Sigmoid colon (tissue), 4 donors: Measurements from ENCODE around the gene COMMD1.

Source experiments
- CTCF ChIP-seq, 4 experiments: fragments of 450-650 bp in 3 of 4; fragments of 200-600 bp in 1 of 4; IDR thresholded peaks; one replicate each; pipeline ENCODE4 v1.5.1; 2016 to 2019; ENCODE audit warnings: antibody characterized with exemption in 4 of 4, mild to moderate bottlenecking in 3 of 4, moderate library complexity in 2 of 4
- POLR2A ChIP-seq, 2 donors: fragments of 450-650 bp; IDR thresholded peaks; one replicate each; pipeline ENCODE4 v1.6.1; 2016; ENCODE audit warnings: antibody characterized with exemption in 2 of 2, mild to moderate bottlenecking in 2 of 2, moderate library complexity in 2 of 2
- POLR2AphosphoS5 ChIP-seq, 4 donors: sonication (generic); formaldehyde crosslinking; IDR thresholded peaks; one replicate each; pipeline ENCODE4 v1.6.1; 2017; ENCODE audit warnings: antibody characterized with exemption in 4 of 4

DNA sequence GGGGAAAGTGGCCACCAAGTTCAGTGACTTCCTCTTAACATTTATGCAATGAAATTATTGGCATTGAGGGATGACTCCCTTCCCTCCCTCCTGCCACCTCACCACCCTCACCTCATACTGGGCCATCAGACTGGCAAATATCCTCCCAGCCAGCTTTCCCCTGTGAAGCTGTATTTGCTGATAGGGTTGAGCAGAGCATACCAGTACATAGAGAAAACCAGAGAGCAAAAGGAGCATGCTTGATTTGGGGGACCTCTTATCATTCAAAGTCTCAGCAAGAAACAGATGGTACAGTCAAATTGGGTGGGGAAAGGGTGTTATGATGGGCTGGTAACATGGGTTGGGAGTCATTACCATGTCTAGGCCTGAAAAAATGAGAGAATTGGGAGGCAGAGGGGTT is 271.3 kb downstream of the COMMD1 start:
- no peak for TF ChIP-seq POLR2AphosphoS5 (IDR thresholded peaks at IDR 0.05)
- no peak for TF ChIP-seq CTCF (IDR thresholded peaks at IDR 0.05)
- TF ChIP-seq POLR2A (IDR thresholded peaks at IDR 0.05), result no peak
